ENCODE results near the gene MATN1.

GRCh38 chr1:30748098-30748698, 24.8 kb upstream of the MATN1 start:
- TF ChIP-seq CTCF (IDR thresholded peaks at IDR 0.05; ENCODE audit: insufficient read depth, low read length) = no peak
- TF ChIP-seq POLR2AphosphoS5 (IDR thresholded peaks at IDR 0.05; ENCODE audit: low read depth) = no peak
